SJCRH30 (cell line): Measurements from ENCODE around the gene SCYGR6. TPM values are rescaled to one million over a fixed set of nuclear protein-coding genes. Genes with fewer than 3 reads are reported as not detected.
"Not testable (repeated sequence)": the region's sequence is repeated elsewhere in the genome, so short reads cannot be mapped to it uniquely, and the experiment has no call there.

Source experiments
- DNase-seq, 2 experiments: peaks; one replicate each; pipeline ENCODE4 v3.0.0-alpha.2; 2015 to 2020
- H3K27ac ChIP-seq: fragments of 250-450 bp; sonication (Bioruptor Pico); 2 replicates; pipeline ENCODE4 v1.5.1; 2020; ENCODE audit warnings: mild to moderate bottlenecking, moderate library complexity
- H3K27me3 ChIP-seq: fragments of 250-450 bp; sonication (Bioruptor Pico); 2 replicates; pipeline ENCODE4 v1.5.1; 2020; ENCODE audit warnings: mild to moderate bottlenecking, moderate library complexity
- H3K36me3 ChIP-seq: fragments of 250-450 bp; sonication (Bioruptor Pico); 2 replicates; pipeline ENCODE4 v1.5.1; 2020; ENCODE audit warnings: mild to moderate bottlenecking, moderate library complexity
- H3K4me1 ChIP-seq: fragments of 250-450 bp; sonication (Bioruptor Pico); 2 replicates; pipeline ENCODE4 v1.5.1; 2020; ENCODE audit warnings: mild to moderate bottlenecking, moderate library complexity
- H3K4me3 ChIP-seq: fragments of 250-450 bp; sonication (Bioruptor Pico); 2 replicates; pipeline ENCODE4 v1.5.1; 2020; ENCODE audit warnings: mild to moderate bottlenecking, moderate library complexity
- H3K9me3 ChIP-seq: fragments of 250-450 bp; sonication (Bioruptor Pico); replicated peaks from 2 replicates; pipeline ENCODE4 v1.5.1; 2020; ENCODE audit warnings: mild to moderate bottlenecking, moderate library complexity
- total RNA-seq: library from RNA; depleted of rRNA; stranded (reverse); fragments of >200 nt; shearing (Covaris generic); gene quantifications from 2 replicates; pipeline ENCODE4 v1.2.3, GENCODE V29; 2014

The SCYGR6 gene
- total RNA-seq, 1 experiment from 2014 or later: not detected

DNA sequence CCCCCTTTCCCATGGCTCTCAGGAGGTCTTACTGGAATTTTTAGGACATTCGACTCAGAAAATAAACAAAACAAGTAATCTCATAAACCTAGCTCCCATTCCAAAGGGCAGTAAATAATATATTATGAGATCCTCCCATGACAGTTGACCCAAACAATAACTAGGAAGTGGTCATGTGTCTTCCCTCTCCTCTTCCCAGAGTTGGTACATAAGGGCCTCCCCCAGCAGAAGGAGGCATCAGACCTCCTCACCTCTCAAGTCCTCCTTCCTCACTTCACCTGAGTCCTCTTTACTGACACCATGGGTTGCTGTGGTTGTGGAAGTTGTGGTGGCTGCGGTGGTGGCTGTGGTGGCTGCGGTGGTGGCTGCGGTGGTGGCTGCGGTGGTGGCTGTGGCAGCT, 3.5 kb upstream of the SCYGR6 start, which contains the start of gene SCYGR7:
Gene SCYGR7, plus strand, starts transcription at position 301 of the 400 bp plus-strand sequence. Its CDS starts 0 bp downstream, at position 301.
- DNase-seq: no peak
- no peaks in the 10 kb centered on the region for H3K27me3 ChIP-seq
- no peak within 1 kb of the TSS for H3K4me3 ChIP-seq
- H3K4me1 ChIP-seq: no peaks in the 10 kb centered on the region
- H3K9me3 ChIP-seq: no peaks in the 10 kb centered on the region
- H3K36me3 ChIP-seq: no peaks in the 10 kb centered on the region
- H3K27ac ChIP-seq: no peak within 1 kb of the TSS

DNA sequence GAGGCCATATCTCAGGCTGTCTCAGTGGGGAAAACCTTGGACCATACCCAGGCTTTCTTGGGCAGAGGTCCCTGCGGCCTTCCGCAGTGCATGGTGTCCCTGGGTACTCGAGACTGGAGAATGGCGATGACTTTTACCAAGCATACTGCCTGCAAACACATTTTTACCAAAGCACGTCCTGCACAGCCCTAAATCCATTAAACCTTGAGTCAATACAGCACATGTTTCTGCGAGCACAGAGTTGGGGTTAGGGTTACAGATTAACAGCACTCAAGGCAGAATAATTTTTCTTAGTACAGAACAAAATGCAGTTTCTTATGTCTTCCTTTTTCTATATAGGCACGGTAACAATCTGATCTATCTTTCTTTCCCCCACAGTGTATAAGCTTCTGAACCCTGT, 1.7 kb downstream of the SCYGR6 start:
- H3K9me3 ChIP-seq, DNase-seq, H3K4me3 ChIP-seq, H3K27ac ChIP-seq, H3K4me1 ChIP-seq, H3K27me3 ChIP-seq, H3K36me3 ChIP-seq: not testable (repeated sequence)

DNA sequence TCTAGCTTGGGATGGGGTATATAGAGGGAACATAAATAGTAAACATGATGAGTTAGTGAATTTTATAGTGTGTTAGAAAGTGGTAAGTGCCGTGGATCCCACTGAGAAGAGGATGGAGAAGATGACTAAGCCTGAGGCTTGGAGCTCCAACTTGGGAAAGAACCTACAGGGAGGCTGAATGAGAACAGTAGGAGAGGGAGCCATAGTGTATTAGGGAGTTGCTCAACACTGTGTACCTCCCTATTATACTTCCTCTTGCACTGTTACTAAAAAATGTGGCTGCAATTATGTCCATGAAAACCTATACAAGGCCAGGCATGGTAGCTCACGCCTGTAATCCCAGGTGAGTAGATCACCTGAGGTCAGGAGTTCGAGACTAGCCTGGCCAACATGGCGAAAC, 3.9 kb downstream of the SCYGR6 start:
- no peaks in the 10 kb centered on the region for H3K36me3 ChIP-seq
- H3K4me3 ChIP-seq: no peak overlapping the region
- no peaks in the 10 kb centered on the region for H3K4me1 ChIP-seq
- no peak overlapping the region for H3K27ac ChIP-seq
- H3K27me3 ChIP-seq: no peaks in the 10 kb centered on the region
- DNase-seq: no peak
- H3K9me3 ChIP-seq: no peaks in the 10 kb centered on the region

DNA sequence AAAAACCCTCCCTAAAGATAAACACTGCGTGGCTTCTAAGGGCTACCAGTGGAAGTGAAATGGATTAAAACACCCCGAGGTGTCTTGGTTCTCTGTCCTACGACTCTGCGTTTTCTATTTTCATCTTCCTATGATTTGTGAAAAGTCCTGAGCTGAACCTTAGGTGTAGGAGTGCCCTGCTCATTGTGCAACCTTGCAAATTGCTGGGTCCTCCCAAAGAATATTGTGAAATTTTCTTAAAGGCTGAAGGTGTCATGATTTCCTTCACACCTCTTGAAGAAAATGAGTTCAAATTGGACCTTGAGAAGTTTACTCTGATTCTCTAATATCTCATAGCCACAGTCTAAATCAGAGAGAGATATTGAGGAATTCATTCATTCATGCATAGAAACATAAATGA, 4.9 kb downstream of the SCYGR6 start:
- DNase-seq: no peak
- no peaks in the 10 kb centered on the region for H3K36me3 ChIP-seq
- no peaks in the 10 kb centered on the region for H3K4me1 ChIP-seq
- no peak overlapping the region for H3K4me3 ChIP-seq
- no peaks in the 10 kb centered on the region for H3K27me3 ChIP-seq
- H3K9me3 ChIP-seq: no peaks in the 10 kb centered on the region
- H3K27ac ChIP-seq: no peak overlapping the region

DNA sequence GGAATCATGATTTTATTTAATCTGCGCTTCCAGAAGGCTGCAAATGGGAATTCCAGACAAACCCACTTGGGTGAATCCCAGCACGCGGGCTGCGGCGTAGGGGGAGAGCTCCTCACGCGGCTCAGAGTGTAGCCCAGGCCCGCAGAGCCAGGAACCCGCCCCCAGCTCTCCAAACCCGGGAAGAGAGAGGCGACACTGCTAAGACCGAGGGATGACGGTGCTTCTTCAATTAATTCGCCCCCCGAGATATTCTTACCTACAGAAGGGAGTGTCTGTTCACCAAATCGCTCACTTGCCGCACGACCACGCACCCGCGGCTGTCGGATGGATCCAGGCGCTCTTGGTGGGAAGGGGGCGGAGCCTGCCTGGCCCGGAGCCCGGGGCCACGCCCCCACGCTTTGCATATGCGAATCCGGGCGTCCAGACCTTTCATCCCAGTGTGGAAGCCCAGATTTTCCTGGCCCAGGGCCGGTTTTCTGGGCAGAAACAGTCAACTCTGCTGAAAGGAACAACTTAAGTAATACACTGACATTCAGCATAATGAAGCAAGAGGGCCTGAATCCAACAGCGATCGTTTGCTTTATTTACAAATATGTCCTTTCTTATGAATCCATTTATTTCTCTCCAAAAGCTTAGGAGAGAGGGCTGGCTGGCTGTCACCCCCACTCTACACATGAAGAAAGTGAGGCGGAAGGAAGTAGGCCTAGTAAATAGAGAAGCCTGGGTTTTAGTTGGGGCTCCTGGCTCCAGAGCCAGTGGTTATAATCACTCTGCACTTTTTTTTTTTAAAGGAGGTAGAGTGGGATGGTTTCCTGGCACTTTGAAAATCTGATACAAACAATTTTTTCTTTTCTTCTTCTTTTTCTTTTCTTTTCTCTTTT, 6.6 kb downstream of the SCYGR6 start, which contains the start of gene SLC19A3:
Gene SLC19A3, minus strand, starts transcription at position 342 of the 881 bp plus-strand sequence. CDS start 15,710 bp downstream, outside the sequence.
- no peaks in the 10 kb centered on the region for H3K4me1 ChIP-seq
- H3K9me3 ChIP-seq: no peaks in the 10 kb centered on the region
- no peak within 1 kb of the TSS for H3K4me3 ChIP-seq
- H3K27me3 ChIP-seq: no peaks in the 10 kb centered on the region
- DNase-seq: no peak
- no peaks in the 10 kb centered on the region for H3K36me3 ChIP-seq
- H3K27ac ChIP-seq: no peak within 1 kb of the TSS

DNA sequence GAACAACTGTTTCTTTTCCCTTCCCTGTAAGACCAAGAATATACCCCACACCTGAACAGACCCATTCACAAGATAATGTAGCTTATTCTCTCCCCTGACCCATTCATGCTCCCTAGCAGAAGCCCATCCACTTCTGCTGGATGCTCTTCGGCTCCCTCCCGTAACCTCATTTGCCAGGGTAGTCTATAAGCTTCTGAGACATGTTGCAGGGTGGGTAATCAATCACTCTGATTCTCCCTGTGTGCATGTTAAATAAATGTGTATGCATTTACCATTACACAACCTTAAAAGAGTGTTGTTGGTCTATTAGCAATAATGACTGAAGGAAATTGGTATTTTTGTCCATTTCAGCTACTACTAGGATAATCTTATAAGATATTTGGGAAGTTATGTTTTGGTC, 8.1 kb downstream of the SCYGR6 start:
- no peak for DNase-seq
- no peaks in the 10 kb centered on the region for H3K9me3 ChIP-seq
- H3K4me1 ChIP-seq: no peaks in the 10 kb centered on the region
- H3K4me3 ChIP-seq: no peak overlapping the region
- no peaks in the 10 kb centered on the region for H3K36me3 ChIP-seq
- H3K27me3 ChIP-seq: no peaks in the 10 kb centered on the region
- no peak overlapping the region for H3K27ac ChIP-seq

DNA sequence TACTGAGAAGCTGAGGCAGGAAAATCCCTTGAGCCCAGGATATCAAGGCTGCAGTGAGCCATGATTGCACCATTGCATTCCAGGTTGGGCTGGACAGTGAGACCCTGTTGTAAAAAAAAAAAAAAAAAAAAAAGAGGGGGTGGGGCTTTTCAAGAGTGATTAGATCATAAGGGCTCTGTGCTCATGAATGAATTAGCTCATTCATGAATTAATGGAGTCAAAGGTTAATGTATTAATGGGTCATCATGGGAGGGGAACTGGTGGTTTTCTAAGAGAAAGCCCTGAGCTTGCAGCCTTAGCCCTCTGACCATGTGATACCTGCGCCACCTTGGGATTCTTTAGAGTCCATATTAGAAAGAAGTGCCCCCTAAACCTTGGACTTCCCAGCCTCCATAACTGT, 11.3 kb downstream of the SCYGR6 start:
- Histone ChIP-seq H3K27me3 (no peaks in the 10 kb centered on the region; the same call in 1 of the 2 replicates), H3K4me3 (no peak overlapping the region), H3K27ac (no peak overlapping the region), H3K9me3 (no peaks in the 10 kb centered on the region), H3K4me1 (no peaks in the 10 kb centered on the region), H3K36me3 (no peaks in the 10 kb centered on the region)
- no peak for DNase-seq

DNA sequence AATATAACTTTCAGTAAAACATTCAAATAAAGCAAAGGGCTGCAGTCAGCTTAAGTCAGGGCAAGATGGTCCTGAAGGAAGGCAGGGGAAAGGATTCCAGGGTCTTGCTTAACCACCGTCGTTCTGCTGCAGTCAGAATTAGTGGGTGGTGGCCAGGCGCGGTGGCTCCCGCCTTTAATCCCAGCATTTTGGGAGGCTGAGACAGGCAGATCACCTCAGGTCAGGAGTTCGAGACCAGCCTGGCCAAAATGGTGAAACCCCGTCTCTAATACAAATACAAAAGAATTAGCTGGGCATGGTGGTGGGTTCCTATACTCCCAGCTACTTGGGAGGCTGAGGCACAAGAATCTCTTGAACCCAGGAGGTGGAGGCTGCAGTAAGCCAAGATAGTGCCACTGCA, 13.6 kb downstream of the SCYGR6 start:
- Histone ChIP-seq H3K27ac (no peak overlapping the region), H3K36me3 (no peaks in the 10 kb centered on the region), H3K27me3 (no peaks in the 10 kb centered on the region; the same call in 1 of the 2 replicates), H3K4me1 (no peaks in the 10 kb centered on the region), H3K9me3 (no peaks in the 10 kb centered on the region), H3K4me3 (no peak overlapping the region)
- no peak for DNase-seq

DNA sequence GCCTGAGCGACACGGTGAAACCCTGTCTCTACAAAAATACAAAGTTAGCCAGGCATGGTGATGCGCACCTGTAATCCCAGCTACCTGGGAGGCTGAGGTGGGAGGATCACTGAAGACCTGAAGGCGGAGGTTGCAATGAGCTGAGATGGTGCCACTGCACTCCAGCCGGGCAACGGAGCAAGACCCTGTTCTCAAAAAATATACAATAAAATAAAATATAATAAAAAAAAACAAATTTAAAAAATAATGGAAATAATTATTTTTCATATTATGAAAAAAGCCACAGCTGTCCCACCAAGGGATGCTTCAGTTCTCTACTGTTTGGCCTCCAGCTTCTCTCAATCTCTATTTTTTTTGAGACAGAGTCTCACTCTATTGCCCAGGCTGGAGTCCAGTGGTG, 17.2 kb downstream of the SCYGR6 start:
- no peaks in the 10 kb centered on the region for H3K36me3 ChIP-seq
- no peak overlapping the region for H3K4me3 ChIP-seq
- no peaks in the 10 kb centered on the region; the same call in 1 of the 2 replicates for H3K27me3 ChIP-seq
- peaks cover 15% of the 10 kb centered on the region for H3K4me1 ChIP-seq
- no peak for DNase-seq
- H3K9me3 ChIP-seq: no peaks in the 10 kb centered on the region
- H3K27ac ChIP-seq: no peak overlapping the region

DNA sequence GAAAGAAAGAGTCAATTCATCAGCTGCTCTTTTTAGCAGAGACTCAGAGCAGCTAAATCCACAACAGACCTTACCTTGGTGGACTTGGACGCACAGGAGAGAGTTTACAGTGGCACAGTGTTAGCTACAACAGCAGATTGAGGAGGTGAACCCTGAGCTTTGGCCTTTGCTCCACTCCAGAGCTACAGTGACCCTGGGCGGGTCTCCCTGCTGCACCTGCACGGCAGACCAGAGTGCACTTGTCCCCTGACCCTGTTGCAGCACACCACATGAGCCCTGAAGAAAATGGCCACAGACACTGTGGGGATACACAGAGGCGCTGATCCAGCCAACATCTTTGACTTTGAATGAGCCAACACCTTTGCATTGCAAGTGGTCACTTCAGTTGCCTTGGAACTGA, 17.7 kb downstream of the SCYGR6 start:
- H3K4me3 ChIP-seq: no peak overlapping the region
- no peak for DNase-seq
- no peak overlapping the region for H3K27ac ChIP-seq
- no peaks in the 10 kb centered on the region for H3K9me3 ChIP-seq
- no peaks in the 10 kb centered on the region; the same call in 1 of the 2 replicates for H3K27me3 ChIP-seq
- H3K4me1 ChIP-seq: peaks cover 15% of the 10 kb centered on the region
- H3K36me3 ChIP-seq: no peaks in the 10 kb centered on the region

DNA sequence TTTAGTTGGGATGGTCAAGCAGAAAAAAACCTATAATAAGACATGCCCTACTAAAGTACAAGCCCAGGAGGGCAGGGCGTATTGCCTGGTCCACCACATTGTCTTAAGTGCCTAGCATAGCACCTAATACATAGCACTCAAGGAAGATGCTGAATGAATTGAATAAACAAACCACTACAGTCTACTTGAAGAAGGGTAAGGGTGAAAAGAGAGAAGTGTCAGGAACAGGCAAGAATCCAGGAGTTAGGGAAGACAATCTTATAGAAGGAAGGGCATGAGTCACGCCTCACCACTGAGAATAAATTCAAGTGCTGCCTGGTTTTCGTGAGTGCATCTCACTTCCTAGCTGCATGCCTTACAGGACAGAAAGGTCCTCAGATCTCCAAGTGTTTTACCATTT, 20.6 kb downstream of the SCYGR6 start:
- H3K4me3 ChIP-seq: no peak overlapping the region
- no peak for DNase-seq
- H3K27ac ChIP-seq: no peak overlapping the region
- H3K9me3 ChIP-seq: no peaks in the 10 kb centered on the region
- peaks cover 15% of the 10 kb centered on the region for H3K4me1 ChIP-seq
- no peaks in the 10 kb centered on the region for H3K36me3 ChIP-seq
- no peaks in the 10 kb centered on the region; the same call in 1 of the 2 replicates for H3K27me3 ChIP-seq

DNA sequence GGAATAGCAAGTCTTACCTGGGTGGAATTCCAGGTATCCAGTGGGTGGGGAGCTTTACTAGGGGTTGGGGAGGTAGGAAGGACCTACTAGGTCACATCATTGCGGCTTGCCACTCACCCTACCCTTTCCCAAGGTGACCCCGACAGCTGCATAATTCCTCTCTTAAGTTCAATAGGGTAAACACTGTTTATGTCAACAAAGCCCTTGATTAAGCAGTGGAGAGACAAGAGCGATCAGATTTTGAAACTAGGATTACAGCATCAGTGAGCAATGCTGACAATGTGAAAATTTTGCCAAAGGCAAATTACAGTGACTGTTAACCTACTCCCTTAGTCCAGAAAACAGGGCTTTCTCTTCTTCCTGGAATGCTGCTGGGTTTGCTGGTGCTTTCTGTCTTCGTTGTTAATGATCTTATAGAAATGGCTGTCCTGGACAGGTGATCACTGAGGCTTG, 21.3 kb downstream of the SCYGR6 start:
- DNase-seq: peak; percentile 31 to 39
- Histone ChIP-seq H3K36me3 (no peaks in the 10 kb centered on the region), H3K9me3 (no peaks in the 10 kb centered on the region), H3K27me3 (no peaks in the 10 kb centered on the region), H3K27ac (no peak overlapping the region), H3K4me1 (peaks cover 15% of the 10 kb centered on the region), H3K4me3 (no peak overlapping the region)

DNA sequence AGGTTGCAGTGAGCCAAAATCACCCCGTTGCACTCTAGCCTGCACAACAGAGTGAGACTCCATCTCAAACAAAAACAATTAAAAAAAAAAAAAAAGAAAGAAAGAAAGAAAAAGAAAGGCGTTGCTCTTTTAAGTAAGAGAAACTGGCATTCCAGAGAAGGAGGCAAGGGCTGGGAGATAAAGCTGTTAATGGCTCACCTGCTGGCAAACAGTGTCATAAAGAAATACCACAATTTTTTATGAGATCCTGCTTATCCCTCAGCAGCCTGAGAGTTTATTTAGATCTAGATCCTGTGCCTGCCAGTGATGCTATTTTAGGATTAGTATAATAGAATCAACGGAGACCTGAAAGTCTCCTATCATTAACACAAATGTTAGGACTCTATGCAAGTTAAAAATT, 23.0 kb downstream of the SCYGR6 start:
- Histone ChIP-seq H3K4me3 (no peak overlapping the region), H3K9me3 (no peaks in the 10 kb centered on the region), H3K27ac (no peak overlapping the region), H3K4me1 (peaks cover 15% of the 10 kb centered on the region), H3K27me3 (no peaks in the 10 kb centered on the region), H3K36me3 (no peaks in the 10 kb centered on the region)
- no peak for DNase-seq

DNA sequence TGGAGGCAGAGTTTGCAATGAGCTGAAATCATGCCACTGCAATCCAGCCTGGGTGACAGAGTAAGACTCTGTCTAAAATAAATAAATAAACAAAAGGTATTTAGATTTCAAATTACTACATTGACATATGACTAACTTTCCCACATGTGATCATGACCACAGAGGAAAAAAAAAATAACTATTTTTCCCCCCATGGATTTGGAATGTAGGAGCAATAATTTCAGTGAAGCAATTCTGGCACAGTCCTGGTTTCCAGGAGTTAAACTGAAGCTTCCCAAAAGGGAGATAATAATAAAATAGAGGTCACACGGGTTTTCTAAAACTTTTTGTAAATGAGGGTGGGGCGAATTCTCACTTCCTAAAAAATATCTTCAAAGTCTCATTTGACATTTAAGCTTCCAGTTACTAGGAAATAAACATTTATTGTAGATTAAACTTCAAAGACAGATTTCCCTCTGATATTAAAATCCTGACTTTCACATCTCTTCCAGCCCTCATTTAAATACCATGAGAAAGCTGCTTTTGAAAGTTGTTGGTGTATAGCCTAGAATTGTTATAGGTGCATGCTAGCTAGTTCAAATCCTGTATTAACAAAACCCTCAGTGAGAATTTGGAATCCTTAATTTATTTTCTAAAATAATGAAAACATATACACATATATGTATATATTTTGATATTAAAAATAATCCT, 27.4 kb downstream of the SCYGR6 start:
- Histone ChIP-seq H3K36me3 (no peaks in the 10 kb centered on the region), H3K9me3 (no peaks in the 10 kb centered on the region), H3K27ac (no peak overlapping the region), H3K4me3 (no peak overlapping the region), H3K4me1 (no peaks in the 10 kb centered on the region), H3K27me3 (no peaks in the 10 kb centered on the region)
- DNase-seq: no peak

DNA sequence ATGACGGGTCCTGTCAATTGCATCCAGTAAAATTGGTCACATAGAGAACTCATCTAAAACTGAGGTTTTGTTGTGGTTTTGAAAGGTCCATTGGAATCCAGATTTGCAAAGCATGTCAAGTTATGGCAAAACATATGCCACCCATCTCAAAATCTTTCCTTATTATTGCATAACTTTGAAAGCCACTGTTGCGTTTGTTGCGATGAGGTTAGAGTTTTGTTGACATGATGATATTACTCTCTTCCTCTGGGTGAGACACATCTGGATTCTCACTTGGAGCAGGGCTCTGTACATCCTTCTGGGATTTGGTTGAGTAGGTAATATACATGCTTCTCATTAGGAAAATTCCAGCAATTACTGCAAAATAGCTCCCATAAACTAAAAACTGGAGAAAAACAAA, 37.4 kb downstream of the SCYGR6 start:
- no peaks in the 10 kb centered on the region for H3K27me3 ChIP-seq
- DNase-seq: no peak
- H3K36me3 ChIP-seq: no peaks in the 10 kb centered on the region
- H3K9me3 ChIP-seq: no peaks in the 10 kb centered on the region
- no peak overlapping the region for H3K27ac ChIP-seq
- no peak overlapping the region for H3K4me3 ChIP-seq
- no peaks in the 10 kb centered on the region for H3K4me1 ChIP-seq
